ENCODE data around the gene NFIX.

GRCh38 chr19:13014921-13015280 is 19.6 kb downstream of the NFIX start:
- TF ChIP-seq CTCF (conservative IDR thresholded peaks at IDR 0.05 in 1 of 2, IDR thresholded peaks at IDR 0.05 in 1 of 2; ENCODE audit: extremely low read depth in 1 of 2, insufficient read depth in 1 of 2, low read depth in 1 of 2, low read length in 2 of 2) (no peak), EZH2 (IDR thresholded peaks at IDR 0.05; ENCODE audit: borderline replicate concordance, low read length) (no peak)
